LNCAP (cell line): ENCODE data around the gene SLC24A4.

Experiments
- CTCF ChIP-seq: fragments of 450-650 bp; IDR thresholded peaks from 2 replicates; pipeline ENCODE4 v1.5.1; 2017; ENCODE audit warnings: mild to moderate bottlenecking

The SLC24A4 gene

GRCh38 chr14:92450351-92451070 is 127.5 kb downstream of the SLC24A4 start:
- no peak for TF ChIP-seq CTCF

- no peak for TF ChIP-seq CTCF
Measured at GRCh38 chr14:92451245-92451644, 128.3 kb downstream of the SLC24A4 start.

- no peak for TF ChIP-seq CTCF
Measured at GRCh38 chr14:92451755-92452154, 128.8 kb downstream of the SLC24A4 start.

- no peak for TF ChIP-seq CTCF
Measured at GRCh38 chr14:92452471-92452870, 129.5 kb downstream of the SLC24A4 start.

- TF ChIP-seq CTCF, result no peak
Measured at GRCh38 chr14:92453691-92454090, 130.7 kb downstream of the SLC24A4 start.

GRCh38 chr14:92455231-92455630 is 132.3 kb downstream of the SLC24A4 start:
- TF ChIP-seq CTCF, result no peak

GRCh38 chr14:92456215-92457015 is 133.4 kb downstream of the SLC24A4 start:
- peak; percentile 70 for TF ChIP-seq CTCF
